Measurements from ENCODE around the gene KIT. TPM values are rescaled to one million over a fixed set of nuclear protein-coding genes. Genes with fewer than 3 reads are reported as not detected.

KIT gene
- total RNA-seq, 4 donors from 2014 or later, result 0.61 to 36.8 (median 4.0) TPM

GRCh38 chr4:54695788-54696187 lies 38.0 kb downstream of the KIT start:
- no peak overlapping the region for H3K4me3 ChIP-seq
- no peaks in the 10 kb centered on the region for H3K27me3 ChIP-seq
- H3K4me1 ChIP-seq, result no peaks in the 10 kb centered on the region
- WGBS, 2 donors, result 92 to 96% methylated on average over 3 of the region's 3 CpGs
- H3K36me3 ChIP-seq, result no peaks in the 10 kb centered on the region
- H3K27ac ChIP-seq, result no peak overlapping the region
- no peak for TF ChIP-seq POLR2A (IDR thresholded peaks at IDR 0.05)
- no peak for TF ChIP-seq CTCF (IDR thresholded peaks at IDR 0.05)
- no peaks in the 10 kb centered on the region for H3K9me3 ChIP-seq
- no peak for DNase-seq
- intact Hi-C loops (cut with DNase I), result no loop called here

- TF ChIP-seq CTCF (IDR thresholded peaks at IDR 0.05) (no peak), POLR2A (IDR thresholded peaks at IDR 0.05) (no peak)
- Histone ChIP-seq H3K36me3 (no peaks in the 10 kb centered on the region), H3K4me1 (no peaks in the 10 kb centered on the region), H3K4me3 (no peak overlapping the region), H3K27me3 (no peaks in the 10 kb centered on the region), H3K9me3 (no peaks in the 10 kb centered on the region), H3K27ac (no peak overlapping the region)
- intact Hi-C loops (cut with DNase I), result no loop called here
- WGBS, 2 donors, result 65 to 75% methylated on average over 5 of the region's 5 CpGs
- DNase-seq, result no peak
Observed at GRCh38 chr4:54696649-54697048, 38.9 kb downstream of the KIT start.

GRCh38 chr4:54700986-54701385 lies 43.2 kb downstream of the KIT start:
- no peak for TF ChIP-seq CTCF (IDR thresholded peaks at IDR 0.05)
- no peak for TF ChIP-seq POLR2A (IDR thresholded peaks at IDR 0.05)
- no peak for DNase-seq
- H3K36me3 ChIP-seq, result no peaks in the 10 kb centered on the region
- intact Hi-C loops (cut with DNase I), result no loop called here
- no peaks in the 10 kb centered on the region for H3K27me3 ChIP-seq
- no peaks in the 10 kb centered on the region for H3K9me3 ChIP-seq
- no peak overlapping the region for H3K4me3 ChIP-seq
- H3K4me1 ChIP-seq, result no peaks in the 10 kb centered on the region
- 10 to 13% methylated on average over 2 of the region's 2 CpGs for WGBS, 2 donors
- no peak overlapping the region for H3K27ac ChIP-seq

- Histone ChIP-seq H3K4me1 (no peaks in the 10 kb centered on the region), H3K9me3 (no peaks in the 10 kb centered on the region), H3K27ac (no peak overlapping the region), H3K36me3 (no peaks in the 10 kb centered on the region), H3K27me3 (no peaks in the 10 kb centered on the region), H3K4me3 (no peak overlapping the region)
- intact Hi-C loops (cut with DNase I), result no loop called here
- WGBS, 2 donors, result 76 to 83% methylated on average over 4 of the region's 4 CpGs
- no peak for DNase-seq
- no peak for TF ChIP-seq POLR2A (IDR thresholded peaks at IDR 0.05)
- no peak for TF ChIP-seq CTCF (IDR thresholded peaks at IDR 0.05)
Observed at GRCh38 chr4:54703182-54703581, 45.4 kb downstream of the KIT start.

GRCh38 chr4:54707406-54707805 lies 49.6 kb downstream of the KIT start:
- H3K4me1 ChIP-seq, result no peaks in the 10 kb centered on the region
- WGBS, 2 donors, result 60 to 89% methylated on average over 3 of the region's 3 CpGs
- intact Hi-C loops (cut with DNase I), result no loop called here
- no peak overlapping the region for H3K4me3 ChIP-seq
- no peaks in the 10 kb centered on the region for H3K27me3 ChIP-seq
- no peak overlapping the region for H3K27ac ChIP-seq
- no peaks in the 10 kb centered on the region for H3K36me3 ChIP-seq
- no peaks in the 10 kb centered on the region for H3K9me3 ChIP-seq
- no peak for DNase-seq
- TF ChIP-seq CTCF (IDR thresholded peaks at IDR 0.05), result no peak
- no peak for TF ChIP-seq POLR2A (IDR thresholded peaks at IDR 0.05)

Data from esophagus squamous epithelium (tissue), 5 donors.